ENCODE measurements around the gene SENP1. TPM values are rescaled to one million over a fixed set of nuclear protein-coding genes. Genes with fewer than 3 reads are reported as not detected.

SENP1 gene
- total and polyA plus RNA-seq, 12 donors = 3.0 to 21.6 (median 11.2) TPM

GRCh38 chr12:47993491-47993890 lies 112.4 kb downstream of the SENP1 start:
- intact Hi-C loops (cut with DNase I) = no loop called here
- DNase-seq = no peak
- peaks cover 0 to 8% of the 10 kb centered on the region in 2 donors for H3K4me1 ChIP-seq (replicated peaks in 1 of 2)
- no peak overlapping the region for H3K4me3 ChIP-seq
- peaks cover 4% of the 10 kb centered on the region for H3K27me3 ChIP-seq
- no peaks in the 10 kb centered on the region for H3K36me3 ChIP-seq (replicated peaks in 1 of 2)
- no peaks in the 10 kb centered on the region for H3K9me3 ChIP-seq (replicated peaks in 1 of 3)
- 93 to 100% (median 96%) methylated on average over 2 to 5 of the region's 5 CpGs for WGBS, 4 donors
- TF ChIP-seq, protein P1, sequence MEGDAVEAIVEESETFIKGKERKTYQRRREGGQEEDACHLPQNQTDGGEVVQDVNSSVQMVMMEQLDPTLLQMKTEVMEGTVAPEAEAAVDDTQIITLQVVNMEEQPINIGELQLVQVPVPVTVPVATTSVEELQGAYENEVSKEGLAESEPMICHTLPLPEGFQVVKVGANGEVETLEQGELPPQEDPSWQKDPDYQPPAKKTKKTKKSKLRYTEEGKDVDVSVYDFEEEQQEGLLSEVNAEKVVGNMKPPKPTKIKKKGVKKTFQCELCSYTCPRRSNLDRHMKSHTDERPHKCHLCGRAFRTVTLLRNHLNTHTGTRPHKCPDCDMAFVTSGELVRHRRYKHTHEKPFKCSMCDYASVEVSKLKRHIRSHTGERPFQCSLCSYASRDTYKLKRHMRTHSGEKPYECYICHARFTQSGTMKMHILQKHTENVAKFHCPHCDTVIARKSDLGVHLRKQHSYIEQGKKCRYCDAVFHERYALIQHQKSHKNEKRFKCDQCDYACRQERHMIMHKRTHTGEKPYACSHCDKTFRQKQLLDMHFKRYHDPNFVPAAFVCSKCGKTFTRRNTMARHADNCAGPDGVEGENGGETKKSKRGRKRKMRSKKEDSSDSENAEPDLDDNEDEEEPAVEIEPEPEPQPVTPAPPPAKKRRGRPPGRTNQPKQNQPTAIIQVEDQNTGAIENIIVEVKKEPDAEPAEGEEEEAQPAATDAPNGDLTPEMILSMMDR (IDR thresholded peaks at IDR 0.05) = no peak
- TF ChIP-seq POLR2A (IDR thresholded peaks at IDR 0.05) = no peak
- no peak overlapping the region for H3K27ac ChIP-seq

Small RNA genes within 50 kb of the gene (microRNA-seq; reads per million reads assigned to microRNA genes)
- 0.45 to 1.4 (median 1.1) reads per million in 3 donors for gene MIR6505

Small RNA genes within 50 kb of the gene (small RNA-seq; reads per million reads assigned to genes)
- 0.08 to 0.24 reads per million in 2 donors for gene MIR6505
- gene RNU6-1203P = 0 reads per million in 2 donors

Other genes with a start within 250 kb of the SENP1 start
- 10 to 100 TPM in 8 of 9 donors, 1 to 10 TPM in 1; 6.9 to 80.1 (median 21.0) TPM for gene VDR, start 201.1 kb downstream of the SENP1 start, total RNA-seq
- 10 to 100 TPM in 2 of 3 donors, 1 to 10 TPM in 1; 7.5 to 64.7 (median 15.8) TPM for gene VDR, start 201.1 kb downstream of the SENP1 start, polyA plus RNA-seq
- 100 to 1,000 TPM in 3 of 9 donors, 10 to 100 TPM in 6; 28.8 to 119 (median 61.1) TPM for gene TMEM106C, start 142.5 kb downstream of the SENP1 start, total RNA-seq
- gene TMEM106C, start 142.5 kb downstream of the SENP1 start, polyA plus RNA-seq = 10 to 100 TPM; 24.6 to 51.6 (median 31.5) TPM
- gene COL2A1, start 101.6 kb downstream of the SENP1 start, total RNA-seq = 10 to 100 TPM in 1 of 9 donors, under 1 TPM in 5, not detected in 3; 0.14 to 18.2 (median 0.28) TPM
- gene COL2A1, start 101.6 kb downstream of the SENP1 start, polyA plus RNA-seq = under 1 TPM; 0.07 to 0.20 (median 0.16) TPM
- gene PFKM, start 13.3 kb upstream of the SENP1 start, total RNA-seq = 100 to 1,000 TPM in 7 of 9 donors, 10 to 100 TPM in 2; 94.3 to 183 (median 119) TPM
- gene PFKM, start 13.3 kb upstream of the SENP1 start, polyA plus RNA-seq = 10 to 100 TPM; 44.4 to 93.7 (median 67.4) TPM
- gene ASB8, start 51.4 kb upstream of the SENP1 start, total RNA-seq = 10 to 100 TPM; 29.5 to 69.8 (median 50.9) TPM
- gene ASB8, start 51.4 kb upstream of the SENP1 start, polyA plus RNA-seq = 10 to 100 TPM; 13.9 to 68.8 (median 15.5) TPM
- gene CCDC184, start 77.6 kb upstream of the SENP1 start, total RNA-seq = 10 to 100 TPM in 2 of 9 donors, 1 to 10 TPM in 7; 1.4 to 12.8 (median 8.2) TPM
- gene CCDC184, start 77.6 kb upstream of the SENP1 start, polyA plus RNA-seq = 1 to 10 TPM; 3.6 to 6.2 (median 5.7) TPM
- not detected for gene OR10AD1, start 97.2 kb upstream of the SENP1 start, total RNA-seq
- under 1 TPM in 1 of 3 donors, not detected in 2; 0.16 TPM for gene OR10AD1, start 97.2 kb upstream of the SENP1 start, polyA plus RNA-seq
- 10 to 100 TPM; 32.5 to 65.2 (median 46.6) TPM for gene ZNF641, start 244.8 kb upstream of the SENP1 start, total RNA-seq
- 10 to 100 TPM; 17.4 to 41.5 (median 31.4) TPM for gene ZNF641, start 244.8 kb upstream of the SENP1 start, polyA plus RNA-seq

Data from adrenal gland (tissue), 12 donors.